HG03442 (cell line): ENCODE data around the gene CD180.

Experiments
- ATAC-seq: cut with Tn5 transposase; IDR thresholded peaks from one replicate; pipeline ENCODE4 v1.9.1; 2021; ENCODE audit warnings: mild to moderate bottlenecking, moderate library complexity; ENCODE audit not compliant: unreplicated experiment

CD180 gene

GRCh38 chr5:67135381-67135984, 61.1 kb downstream of the CD180 start:
- ATAC-seq: no peak

- ATAC-seq: no peak
Observed at GRCh38 chr5:67133776-67134175, 62.8 kb downstream of the CD180 start.

GRCh38 chr5:67133217-67133616, 63.4 kb downstream of the CD180 start:
- no peak for ATAC-seq

GRCh38 chr5:67129768-67130167, 66.8 kb downstream of the CD180 start:
- no peak for ATAC-seq
